ENCODE data around the gene FGF1. TPM values are rescaled to one million over a fixed set of nuclear protein-coding genes. Genes with fewer than 3 reads are reported as not detected.
"Not testable (repeated sequence)": the region's sequence is repeated elsewhere in the genome, so short reads cannot be mapped to it uniquely, and the experiment has no call there.

The FGF1 gene
- polyA plus RNA-seq, 4 donors = 0.27 to 2.8 (median 0.65) TPM; not detected in 1

GRCh38 chr5:142652563-142652962, 33.3 kb downstream of the FGF1 start:
- Histone ChIP-seq H3K27ac (ENCODE audit: low read depth in 1 of 3, low read length in 2 of 3) (no peak overlapping the region), H3K4me1 (ENCODE audit: control insufficient read depth in 3 of 3, insufficient read depth in 2 of 3, low read depth in 1 of 3, low read length in 2 of 3) (peaks cover 0 to 2% (median 0%) of the 10 kb centered on the region in 3 donors), H3K27me3 (ENCODE audit: control insufficient read depth in 3 of 3, insufficient read depth in 3 of 3, low read length in 3 of 3) (peaks cover 0 to 6% (median 0%) of the 10 kb centered on the region in 3 donors), H3K36me3 (ENCODE audit: control insufficient read depth in 3 of 3, insufficient read depth in 2 of 3, low read depth in 1 of 3, low read length in 3 of 3) (no peaks in the 10 kb centered on the region), H3K4me3 (ENCODE audit: low read depth in 1 of 3, low read length in 3 of 3) (no peak overlapping the region), H3K9me3 (ENCODE audit: control insufficient read depth in 2 of 2, insufficient read depth in 1 of 2, low read depth in 1 of 2, low read length in 1 of 2) (no peaks in the 10 kb centered on the region)
- 91 to 92% (median 91%) methylated on average over 10 of the region's 10 CpGs for WGBS, 3 donors
- FAIRE-seq (no peak), DNase-seq (no peak)

- Histone ChIP-seq H3K4me1 (ENCODE audit: control insufficient read depth in 3 of 3, insufficient read depth in 2 of 3, low read depth in 1 of 3, low read length in 2 of 3) (peaks cover 0 to 2% (median 0%) of the 10 kb centered on the region in 3 donors), H3K4me3 (ENCODE audit: low read depth in 1 of 3, low read length in 3 of 3) (no peak overlapping the region), H3K27me3 (ENCODE audit: control insufficient read depth in 3 of 3, insufficient read depth in 3 of 3, low read length in 3 of 3) (peaks cover 0 to 6% (median 0%) of the 10 kb centered on the region in 3 donors), H3K27ac (ENCODE audit: low read depth in 1 of 3, low read length in 2 of 3) (no peak overlapping the region), H3K9me3 (ENCODE audit: control insufficient read depth in 2 of 2, insufficient read depth in 1 of 2, low read depth in 1 of 2, low read length in 1 of 2) (no peaks in the 10 kb centered on the region), H3K36me3 (ENCODE audit: control insufficient read depth in 3 of 3, insufficient read depth in 2 of 3, low read depth in 1 of 3, low read length in 3 of 3) (no peaks in the 10 kb centered on the region)
- FAIRE-seq = no peak
- 60 to 71% (median 62%) methylated on average over 8 of the region's 8 CpGs for WGBS, 3 donors
- no peak for DNase-seq
Observed at GRCh38 chr5:142650881-142651280, 35.0 kb downstream of the FGF1 start.

GRCh38 chr5:142650060-142650459, 35.8 kb downstream of the FGF1 start:
- WGBS, 3 donors = 47 to 76% (median 48%) methylated on average over 3 of the region's 3 CpGs
- no peak for FAIRE-seq
- Histone ChIP-seq H3K27ac (ENCODE audit: low read depth in 1 of 3, low read length in 2 of 3) (no peak overlapping the region), H3K4me1 (ENCODE audit: control insufficient read depth in 3 of 3, insufficient read depth in 2 of 3, low read depth in 1 of 3, low read length in 2 of 3) (no peaks in the 10 kb centered on the region), H3K4me3 (ENCODE audit: low read depth in 1 of 3, low read length in 3 of 3) (no peak overlapping the region), H3K9me3 (ENCODE audit: control insufficient read depth in 2 of 2, insufficient read depth in 1 of 2, low read depth in 1 of 2, low read length in 1 of 2) (no peaks in the 10 kb centered on the region), H3K36me3 (ENCODE audit: control insufficient read depth in 3 of 3, insufficient read depth in 2 of 3, low read depth in 1 of 3, low read length in 3 of 3) (no peaks in the 10 kb centered on the region), H3K27me3 (ENCODE audit: control insufficient read depth in 3 of 3, insufficient read depth in 3 of 3, low read length in 3 of 3) (peaks cover 0 to 4% (median 0%) of the 10 kb centered on the region in 3 donors)
- no peak for DNase-seq

DNA sequence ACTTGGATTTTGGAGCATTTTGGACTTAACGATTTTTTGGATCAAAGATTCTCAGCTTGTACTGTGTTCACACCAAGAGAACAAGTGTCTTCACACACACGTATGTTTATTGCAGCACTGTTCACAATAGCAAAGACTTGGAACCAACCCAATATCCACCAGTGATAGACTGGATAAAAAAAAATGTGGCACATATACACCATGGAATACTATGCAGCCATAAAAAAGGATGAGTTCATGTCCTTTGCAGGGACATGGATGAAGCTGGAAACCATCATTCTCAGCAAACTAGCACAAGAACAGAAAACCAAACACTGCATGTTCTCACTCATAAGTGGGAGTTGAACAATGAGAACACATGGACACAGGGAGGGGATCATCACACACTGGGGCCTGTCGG, 37.8 kb downstream of the FGF1 start:
- FAIRE-seq = not testable (repeated sequence)

DNA sequence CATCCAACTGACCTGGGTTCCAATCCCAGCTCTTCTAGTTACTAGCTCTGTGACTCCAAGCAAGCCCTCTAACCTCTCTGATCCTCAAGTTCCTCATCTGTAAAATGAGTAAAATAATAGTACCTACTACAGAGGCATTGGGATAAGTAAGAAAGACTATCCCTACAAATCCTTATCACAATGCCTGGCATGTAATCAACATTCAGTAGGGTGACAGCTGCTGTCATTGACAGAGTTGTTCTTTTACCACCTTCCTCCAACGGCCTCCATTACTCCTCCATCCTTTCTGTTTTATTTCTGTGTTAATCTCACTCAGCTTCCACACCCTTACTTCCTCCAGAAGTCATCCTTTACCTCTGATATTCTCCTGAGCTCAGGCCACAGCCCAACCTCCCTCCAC, 40.4 kb downstream of the FGF1 start:
- Histone ChIP-seq H3K9me3 (ENCODE audit: control insufficient read depth in 2 of 2, insufficient read depth in 1 of 2, low read depth in 1 of 2, low read length in 1 of 2) (no peaks in the 10 kb centered on the region), H3K4me1 (ENCODE audit: control insufficient read depth in 3 of 3, insufficient read depth in 2 of 3, low read depth in 1 of 3, low read length in 2 of 3) (no peaks in the 10 kb centered on the region), H3K36me3 (ENCODE audit: control insufficient read depth in 3 of 3, insufficient read depth in 2 of 3, low read depth in 1 of 3, low read length in 3 of 3) (no peaks in the 10 kb centered on the region), H3K27me3 (ENCODE audit: control insufficient read depth in 3 of 3, insufficient read depth in 3 of 3, low read length in 3 of 3) (no peaks in the 10 kb centered on the region), H3K27ac (ENCODE audit: low read depth in 1 of 3, low read length in 2 of 3) (no peak overlapping the region), H3K4me3 (ENCODE audit: low read depth in 1 of 3, low read length in 3 of 3) (no peak overlapping the region)
- 8 to 66% (median 18%) methylated on average over 1 of the region's 1 CpG for WGBS, 3 donors
- FAIRE-seq (no peak), DNase-seq (no peak)

More for the DNA sequence above, 37.8 kb downstream of the FGF1 start:
- H3K27ac ChIP-seq (ENCODE audit: low read depth in 1 of 3, low read length in 2 of 3); H3K4me3 ChIP-seq (ENCODE audit: low read depth in 1 of 3, low read length in 3 of 3); H3K36me3 ChIP-seq (ENCODE audit: control insufficient read depth in 3 of 3, insufficient read depth in 2 of 3, low read depth in 1 of 3, low read length in 3 of 3); H3K9me3 ChIP-seq (ENCODE audit: control insufficient read depth in 2 of 2, insufficient read depth in 1 of 2, low read depth in 1 of 2, low read length in 1 of 2); H3K27me3 ChIP-seq (ENCODE audit: control insufficient read depth in 3 of 3, insufficient read depth in 3 of 3, low read length in 3 of 3); H3K4me1 ChIP-seq (ENCODE audit: control insufficient read depth in 3 of 3, insufficient read depth in 2 of 3, low read depth in 1 of 3, low read length in 2 of 3); DNase-seq: not testable (repeated sequence)
- 87 to 92% (median 90%) methylated on average over 3 of the region's 3 CpGs for WGBS, 3 donors

- Histone ChIP-seq H3K4me1 (ENCODE audit: control insufficient read depth in 3 of 3, insufficient read depth in 2 of 3, low read depth in 1 of 3, low read length in 2 of 3) (no peaks in the 10 kb centered on the region), H3K27ac (ENCODE audit: low read depth in 1 of 3, low read length in 2 of 3) (no peak overlapping the region), H3K36me3 (ENCODE audit: control insufficient read depth in 3 of 3, insufficient read depth in 2 of 3, low read depth in 1 of 3, low read length in 3 of 3) (no peaks in the 10 kb centered on the region), H3K27me3 (ENCODE audit: control insufficient read depth in 3 of 3, insufficient read depth in 3 of 3, low read length in 3 of 3) (no peaks in the 10 kb centered on the region), H3K4me3 (ENCODE audit: low read depth in 1 of 3, low read length in 3 of 3) (no peak overlapping the region), H3K9me3 (ENCODE audit: control insufficient read depth in 2 of 2, insufficient read depth in 1 of 2, low read depth in 1 of 2, low read length in 1 of 2) (no peaks in the 10 kb centered on the region)
- WGBS, 3 donors = 36 to 56% (median 54%) methylated on average over 10 of the region's 10 CpGs
- FAIRE-seq (no peak), DNase-seq (no peak)
Observed at GRCh38 chr5:142644640-142645361, 41.1 kb downstream of the FGF1 start.

- no peak for DNase-seq
- Histone ChIP-seq H3K9me3 (ENCODE audit: control insufficient read depth in 2 of 2, insufficient read depth in 1 of 2, low read depth in 1 of 2, low read length in 1 of 2) (no peaks in the 10 kb centered on the region), H3K36me3 (ENCODE audit: control insufficient read depth in 3 of 3, insufficient read depth in 2 of 3, low read depth in 1 of 3, low read length in 3 of 3) (no peaks in the 10 kb centered on the region), H3K27me3 (ENCODE audit: control insufficient read depth in 3 of 3, insufficient read depth in 3 of 3, low read length in 3 of 3) (no peaks in the 10 kb centered on the region), H3K4me3 (ENCODE audit: low read depth in 1 of 3, low read length in 3 of 3) (no peak overlapping the region), H3K4me1 (ENCODE audit: control insufficient read depth in 3 of 3, insufficient read depth in 2 of 3, low read depth in 1 of 3, low read length in 2 of 3) (no peaks in the 10 kb centered on the region), H3K27ac (ENCODE audit: low read depth in 1 of 3, low read length in 2 of 3) (no peak overlapping the region)
- WGBS, 3 donors = 73 to 79% (median 76%) methylated on average over 5 of the region's 5 CpGs
- FAIRE-seq = no peak
Observed at GRCh38 chr5:142644127-142644526, 41.8 kb downstream of the FGF1 start.

DNA sequence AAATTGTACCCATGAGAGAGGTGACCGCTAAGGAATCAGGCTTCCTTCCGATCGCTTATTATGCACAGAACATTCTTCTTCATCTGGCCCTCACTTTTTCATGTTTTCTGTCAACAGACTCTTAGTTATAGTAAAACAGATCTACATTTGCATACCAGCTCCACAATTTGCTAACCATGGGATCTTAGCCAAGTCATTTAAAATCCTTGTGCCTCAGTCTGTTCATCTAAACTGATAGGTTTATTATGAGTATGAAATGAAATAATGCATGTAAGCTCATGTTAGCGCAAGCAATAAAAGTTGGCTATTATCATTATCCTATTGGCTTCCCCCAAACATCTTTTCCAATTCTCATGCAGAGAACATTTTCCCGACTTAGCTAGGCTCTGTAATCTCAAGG, 42.3 kb downstream of the FGF1 start:
- WGBS, 3 donors = 81 to 83% (median 83%) methylated on average over 5 of the region's 5 CpGs

GRCh38 chr5:142642427-142642826, 43.5 kb downstream of the FGF1 start:
- no peaks in the 10 kb centered on the region for H3K9me3 ChIP-seq (ENCODE audit: control insufficient read depth in 2 of 2, insufficient read depth in 1 of 2, low read depth in 1 of 2, low read length in 1 of 2)
- no peaks in the 10 kb centered on the region for H3K36me3 ChIP-seq (ENCODE audit: control insufficient read depth in 3 of 3, insufficient read depth in 2 of 3, low read depth in 1 of 3, low read length in 3 of 3)
- H3K27me3 ChIP-seq (ENCODE audit: control insufficient read depth in 3 of 3, insufficient read depth in 3 of 3, low read length in 3 of 3) = no peaks in the 10 kb centered on the region
- DNase-seq = no peak
- no peak overlapping the region for H3K27ac ChIP-seq (ENCODE audit: low read depth in 1 of 3, low read length in 2 of 3)
- no peak for FAIRE-seq
- WGBS, 3 donors = 73 to 90% (median 79%) methylated on average over 3 of the region's 3 CpGs
- H3K4me1 ChIP-seq (ENCODE audit: control insufficient read depth in 3 of 3, insufficient read depth in 2 of 3, low read depth in 1 of 3, low read length in 2 of 3) = no peaks in the 10 kb centered on the region
- H3K4me3 ChIP-seq (ENCODE audit: low read depth in 1 of 3, low read length in 3 of 3) = no peak overlapping the region

More for the DNA sequence above, 42.3 kb downstream of the FGF1 start:
- H3K36me3 ChIP-seq (ENCODE audit: control insufficient read depth in 3 of 3, insufficient read depth in 2 of 3, low read depth in 1 of 3, low read length in 3 of 3) = no peaks in the 10 kb centered on the region
- H3K27me3 ChIP-seq (ENCODE audit: control insufficient read depth in 3 of 3, insufficient read depth in 3 of 3, low read length in 3 of 3) = no peaks in the 10 kb centered on the region
- no peak overlapping the region for H3K4me3 ChIP-seq (ENCODE audit: low read depth in 1 of 3, low read length in 3 of 3)
- DNase-seq = no peak
- H3K27ac ChIP-seq (ENCODE audit: low read depth in 1 of 3, low read length in 2 of 3) = no peak overlapping the region
- H3K9me3 ChIP-seq (ENCODE audit: control insufficient read depth in 2 of 2, insufficient read depth in 1 of 2, low read depth in 1 of 2, low read length in 1 of 2) = no peaks in the 10 kb centered on the region
- H3K4me1 ChIP-seq (ENCODE audit: control insufficient read depth in 3 of 3, insufficient read depth in 2 of 3, low read depth in 1 of 3, low read length in 2 of 3) = no peaks in the 10 kb centered on the region
- no peak for FAIRE-seq
